ENCODE results near the gene MBIP.
A peak's percentile ranks its signal among the peaks of the same experiment; 100 is the strongest.

The MBIP gene

DNA sequence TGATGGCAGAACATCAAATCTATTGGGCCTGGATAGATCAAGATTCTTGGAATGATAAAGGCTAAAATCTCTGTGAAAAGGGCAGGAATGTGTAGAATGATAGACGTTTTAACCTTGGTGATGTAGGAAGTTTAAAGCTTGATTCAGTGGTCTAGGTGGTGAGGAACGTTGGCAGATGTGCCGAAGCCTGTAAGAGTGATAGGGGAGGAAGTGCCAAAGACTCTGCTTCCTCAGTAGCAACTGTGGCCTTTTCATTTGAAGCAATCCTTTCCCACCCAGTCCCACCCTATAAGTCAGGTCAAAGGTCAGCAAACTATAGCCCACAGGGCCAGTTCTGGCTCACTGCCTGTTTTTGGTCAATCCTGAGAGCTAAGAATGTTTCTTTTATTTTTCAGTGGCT is 62.2 kb downstream of the MBIP start:
- DNase-seq: peak; percentile 20 to 51

DNA sequence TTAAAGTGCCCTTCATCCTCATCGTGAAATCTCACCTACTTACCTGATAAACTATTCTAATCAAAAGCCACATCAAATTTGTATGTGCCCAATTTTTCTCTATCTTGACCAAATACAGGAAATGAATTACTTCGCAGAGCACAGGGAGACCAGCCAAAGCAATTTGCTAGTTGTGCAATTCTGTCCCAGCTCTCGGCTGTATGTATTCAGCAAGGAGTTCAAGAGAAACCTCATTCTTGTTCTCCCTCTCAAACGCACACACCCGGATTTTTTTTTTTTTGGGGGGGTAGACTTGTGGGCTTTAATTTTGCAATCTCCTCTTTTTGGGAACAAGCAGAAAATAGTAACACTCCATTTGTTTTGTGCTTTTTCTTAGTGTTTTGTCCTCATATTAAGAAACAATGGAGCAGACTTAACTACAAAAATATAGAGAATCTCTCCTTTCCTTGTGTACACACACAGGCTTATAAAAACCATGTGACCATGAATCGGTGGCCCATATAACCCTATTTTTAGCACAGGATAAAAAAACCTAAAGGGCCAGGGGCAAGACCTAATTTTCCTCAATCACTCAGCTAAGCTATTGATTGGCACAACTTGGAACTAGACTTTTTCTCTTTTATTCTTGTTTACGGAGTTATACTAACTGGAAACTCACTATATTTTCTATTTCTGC is 64.2 kb downstream of the MBIP start:
- peak; percentile 73 to 80 for DNase-seq

DNA sequence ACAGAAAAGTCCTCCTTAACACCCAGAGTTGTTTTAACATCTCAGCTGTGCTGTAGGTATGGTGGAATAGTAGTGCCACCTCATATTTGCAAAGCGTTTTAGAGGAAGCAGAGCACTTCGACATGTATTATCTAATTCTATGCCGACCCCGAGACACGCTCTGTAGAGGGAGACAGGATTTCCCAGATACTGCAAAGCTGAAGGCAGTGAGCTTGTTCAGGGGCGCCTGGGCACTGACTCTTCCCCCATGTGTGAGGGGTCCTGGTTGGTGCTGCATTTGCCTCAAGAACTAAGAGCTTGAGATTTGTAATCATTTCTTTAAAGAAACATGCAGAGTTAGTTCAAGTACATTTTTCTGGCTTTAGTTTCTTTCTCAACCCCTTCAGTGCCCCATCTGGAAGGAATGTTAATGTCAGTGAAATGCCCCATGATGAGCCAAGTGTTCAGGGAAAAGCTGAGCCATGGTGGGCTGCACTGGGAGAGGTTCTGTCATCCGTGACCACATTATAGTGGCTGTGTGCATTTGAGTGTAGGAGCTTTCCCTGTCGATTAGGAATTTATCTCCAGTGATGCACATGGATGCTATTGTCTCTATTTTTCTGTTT is 66.3 kb downstream of the MBIP start:
- DNase-seq: no peak

Data from Kasumi-1 (cell line).